Activated effector memory CD4-positive, alpha-beta T cell treated with anti-CD3 and anti-CD28 coated beads, Interleukin-2, amount 50 U/mL, for 16 hours (primary cell): ENCODE results near the gene DSC1.
"Not testable (repeated sequence)": the region's sequence is repeated elsewhere in the genome, so short reads cannot be mapped to it uniquely, and the experiment has no call there.

Experiments
- DNase-seq: peaks from one replicate; pipeline ENCODE4 v3.0.0-alpha.2; 2020

The DSC1 gene

GRCh38 chr18:31171144-31171839 lies 8.6 kb upstream of the DSC1 start:
- DNase-seq: no peak

DNA sequence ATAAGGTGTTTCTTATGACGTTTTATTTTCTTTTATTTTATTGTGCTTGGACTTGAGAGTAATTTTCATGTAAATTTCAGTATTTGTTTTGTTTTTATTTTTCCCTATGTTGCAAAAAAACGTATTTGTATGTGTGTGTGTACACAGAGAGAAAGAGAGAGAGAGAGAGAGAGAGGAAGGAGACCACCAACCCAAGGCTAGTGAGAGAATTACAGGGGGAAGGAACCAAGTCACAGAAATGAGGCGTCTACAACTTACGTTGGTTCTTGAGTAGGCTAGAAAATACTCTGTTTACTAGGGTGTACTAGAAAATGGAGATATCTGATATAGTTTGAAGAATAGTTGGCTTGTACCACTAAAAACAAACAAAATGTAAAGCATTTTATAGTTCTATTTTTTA lies 7.7 kb upstream of the DSC1 start:
- no peak for DNase-seq

DNA sequence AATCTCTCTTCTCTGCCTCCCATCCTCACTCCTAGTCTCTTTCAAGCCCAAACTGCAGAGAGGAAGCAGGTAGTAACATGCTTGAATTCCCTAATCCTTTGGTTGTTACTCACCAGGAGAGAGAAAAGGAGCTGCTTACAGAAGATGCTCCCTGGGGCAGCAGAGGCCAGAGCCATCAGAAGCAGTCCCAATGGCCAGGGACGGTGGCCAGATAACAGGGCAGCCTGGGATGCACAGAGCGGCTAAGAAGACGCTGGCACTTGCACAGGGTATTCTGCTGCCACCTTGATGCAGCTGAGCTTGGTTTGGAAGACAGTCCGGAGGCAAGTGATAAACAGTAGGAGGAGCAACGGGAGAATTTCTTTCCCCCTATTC lies 250 bp downstream of the DSC1 start:
- DNase-seq: no peak

GRCh38 chr18:31161757-31162418 lies 768 bp downstream of the DSC1 start:
- no peak for DNase-seq

DNA sequence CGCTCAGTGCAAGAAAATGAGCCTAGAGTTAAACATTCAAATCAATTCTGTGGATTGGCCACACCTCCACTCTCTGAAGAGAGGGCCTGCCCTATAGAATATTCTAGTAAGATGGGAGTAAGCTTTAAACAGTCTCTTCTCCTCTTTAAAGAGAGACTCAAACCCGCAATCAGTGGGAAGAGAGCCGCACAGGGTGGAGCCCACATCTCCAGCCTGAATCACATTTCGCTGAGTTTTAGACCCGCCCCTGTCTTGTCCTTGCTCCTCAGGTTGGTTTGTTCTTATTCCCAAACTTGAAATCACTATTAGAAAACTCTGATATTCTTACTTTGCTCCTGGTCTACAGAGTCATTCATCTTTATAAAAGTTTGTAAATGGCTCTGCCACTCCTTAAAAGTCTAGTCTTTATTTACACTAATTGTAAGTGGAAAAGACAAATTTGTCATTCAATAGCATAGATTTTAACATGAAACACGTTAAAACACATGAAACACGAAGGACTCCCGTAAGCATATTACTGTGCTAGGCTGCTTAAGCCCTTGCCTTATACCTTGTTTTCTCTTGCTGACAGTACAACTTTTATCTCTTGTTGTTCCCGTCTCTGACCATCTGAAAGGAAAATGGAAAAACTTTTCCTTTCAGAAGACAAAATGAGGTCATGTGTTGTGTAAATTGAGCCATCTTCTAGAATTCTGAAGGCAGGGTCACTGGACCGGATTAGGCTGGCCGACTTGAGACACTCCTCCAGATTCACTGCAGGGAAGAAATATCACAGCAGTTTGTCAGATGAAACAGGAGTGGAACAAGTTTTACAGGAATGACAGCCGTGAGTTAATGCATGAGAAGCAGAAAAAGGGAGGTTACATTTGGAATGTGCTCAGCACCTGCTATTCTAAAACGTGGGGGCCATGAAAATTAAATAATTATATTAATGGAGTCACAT lies 5.6 kb downstream of the DSC1 start:
- DNase-seq: no peak

DNA sequence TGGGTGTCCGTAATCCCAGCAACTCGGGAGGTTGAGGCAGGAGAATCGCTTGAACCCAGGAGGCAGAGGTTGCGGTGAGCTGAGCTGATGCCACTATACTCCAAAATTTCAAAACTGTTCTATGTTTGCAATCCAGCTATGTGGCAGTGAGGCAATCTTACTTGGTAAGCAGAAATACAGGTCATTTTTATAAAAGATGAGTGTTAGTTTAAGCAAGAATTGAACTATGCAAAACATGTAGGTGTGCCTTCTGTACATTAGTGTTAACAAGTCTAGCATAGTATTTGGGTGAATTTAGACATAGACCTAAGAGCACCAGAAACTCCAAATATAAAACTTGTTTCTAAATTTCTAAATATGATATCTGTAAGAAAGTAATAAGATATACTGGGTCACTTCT lies 7.2 kb downstream of the DSC1 start:
- DNase-seq: no peak

DNA sequence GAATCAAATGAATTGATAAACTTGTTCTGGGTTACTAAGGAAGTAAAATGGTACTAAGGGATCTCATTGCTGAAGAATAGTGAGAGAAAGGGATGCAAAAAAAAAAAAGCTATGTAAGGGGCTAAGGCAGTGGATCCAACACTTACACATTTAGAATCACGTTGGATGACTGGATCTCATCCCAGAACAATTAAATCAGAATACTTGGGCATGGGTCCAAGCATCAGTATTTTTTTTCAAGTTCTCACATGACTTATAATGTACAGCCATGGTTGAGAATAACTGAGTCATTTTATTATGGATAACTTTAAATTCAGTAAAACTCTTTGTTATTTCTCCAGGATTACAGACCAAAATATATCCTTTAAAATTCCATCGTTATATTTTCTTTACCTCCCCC lies 8.5 kb downstream of the DSC1 start:
- DNase-seq: no peak

- no peak for DNase-seq
Observed at GRCh38 chr18:31149351-31149750, 13.3 kb downstream of the DSC1 start.

DNA sequence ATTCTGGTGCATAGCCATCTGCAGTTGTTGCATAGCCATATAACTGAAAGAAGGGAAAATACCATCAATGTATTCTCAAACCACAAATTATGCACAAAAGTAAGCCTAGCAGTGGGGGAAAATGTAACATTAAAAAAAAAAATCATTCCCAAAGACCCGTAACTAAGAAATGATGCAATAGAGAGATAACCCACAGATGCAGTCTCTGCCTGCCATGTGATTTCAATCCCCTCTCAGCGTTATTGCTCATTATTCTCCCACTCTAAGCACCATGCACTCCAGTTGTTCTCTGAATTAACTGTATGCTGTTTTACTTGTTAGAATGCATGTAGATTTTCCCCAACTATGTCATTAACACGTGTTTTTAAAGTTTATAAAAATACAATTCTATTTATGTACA lies 14.1 kb downstream of the DSC1 start:
- DNase-seq: no peak

GRCh38 chr18:31146809-31147208 lies 15.8 kb downstream of the DSC1 start:
- no peak for DNase-seq

GRCh38 chr18:31143025-31143424 lies 19.6 kb downstream of the DSC1 start:
- no peak for DNase-seq

GRCh38 chr18:31138709-31139108 lies 23.9 kb downstream of the DSC1 start:
- no peak for DNase-seq

- DNase-seq: no peak
Observed at GRCh38 chr18:31134988-31135529, 27.6 kb downstream of the DSC1 start.

GRCh38 chr18:31129398-31130115 lies 33.1 kb downstream of the DSC1 start:
- DNase-seq: no peak

DNA sequence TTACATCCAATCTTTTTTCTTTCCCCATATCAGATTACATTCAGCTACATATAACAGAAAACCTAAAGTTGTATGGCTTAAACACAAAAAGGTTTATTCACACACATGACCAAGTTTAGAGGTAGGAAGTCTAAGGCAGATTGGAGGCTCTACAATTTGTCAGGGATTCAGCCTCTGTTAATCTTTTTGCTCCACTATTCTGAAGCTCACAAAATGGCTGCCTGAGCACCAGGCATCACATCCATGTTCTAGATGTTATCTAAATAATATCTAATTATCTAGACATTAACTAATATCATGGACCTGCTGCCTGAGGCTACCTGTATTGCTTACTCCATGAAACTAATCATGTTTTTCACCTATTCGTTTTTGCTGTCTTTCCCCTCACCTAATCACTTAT lies 36.8 kb downstream of the DSC1 start:
- DNase-seq: no peak

- not testable (repeated sequence) for DNase-seq
Observed at GRCh38 chr18:31123125-31123524, 39.5 kb downstream of the DSC1 start.

DNA sequence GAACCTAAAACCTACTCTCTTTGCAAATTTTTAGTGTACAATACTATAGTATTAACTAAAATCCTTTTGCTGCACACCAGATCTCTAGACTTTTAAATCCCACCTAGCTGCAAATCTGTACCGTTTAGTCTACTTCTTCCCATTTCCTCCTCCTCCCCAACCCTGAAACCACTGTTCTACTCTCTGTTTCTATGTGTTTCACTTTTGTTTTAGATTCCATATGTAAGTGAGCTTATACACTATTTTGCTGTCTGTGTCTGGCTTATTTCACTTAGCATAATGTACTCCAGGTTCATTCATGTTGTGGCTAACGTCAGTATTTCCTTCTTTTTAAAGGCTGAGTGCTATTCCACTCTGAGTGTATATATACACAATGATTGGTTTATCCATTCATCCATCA lies 42.1 kb downstream of the DSC1 start:
- DNase-seq: no peak

DNA sequence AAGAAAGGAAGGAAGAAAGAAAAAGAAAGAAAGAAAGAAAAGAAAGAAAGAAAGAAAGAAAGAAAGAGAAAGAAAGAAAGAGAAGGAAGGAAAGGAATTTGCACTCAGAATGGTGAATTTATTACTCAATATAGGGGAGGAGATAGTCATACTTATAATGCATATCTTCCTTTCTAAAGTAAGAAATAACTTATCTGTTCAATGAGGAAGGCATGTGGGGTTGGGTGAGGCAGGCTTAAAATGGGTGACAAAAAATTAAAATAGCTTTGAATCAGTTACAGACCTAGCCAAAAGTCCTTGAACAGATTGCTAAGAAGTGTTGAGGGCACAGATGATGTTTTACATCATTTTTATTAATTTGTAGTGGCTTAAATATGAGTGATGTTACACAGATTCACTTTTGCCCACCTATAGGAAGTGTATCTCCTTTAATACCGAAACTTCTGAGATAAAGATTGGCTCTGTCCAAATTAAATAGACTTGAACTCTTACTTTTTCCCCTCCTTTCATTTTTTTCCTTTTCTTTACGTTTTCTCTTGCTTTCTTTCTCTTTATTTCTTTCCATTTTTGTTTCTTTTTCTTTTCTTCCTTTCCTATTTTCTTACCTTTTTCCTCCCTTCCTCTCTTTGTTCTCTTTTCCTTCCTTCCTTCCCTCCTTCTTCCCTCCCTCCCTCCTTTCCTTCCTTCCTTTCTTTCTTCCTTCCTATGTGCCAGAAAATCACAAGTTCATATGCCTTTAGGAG lies 45.6 kb downstream of the DSC1 start:
- no peak for DNase-seq

- DNase-seq: no peak
Observed at GRCh38 chr18:31112804-31113203, 49.9 kb downstream of the DSC1 start.

- no peak for DNase-seq
Observed at GRCh38 chr18:31105733-31106132, 56.9 kb downstream of the DSC1 start.

DNA sequence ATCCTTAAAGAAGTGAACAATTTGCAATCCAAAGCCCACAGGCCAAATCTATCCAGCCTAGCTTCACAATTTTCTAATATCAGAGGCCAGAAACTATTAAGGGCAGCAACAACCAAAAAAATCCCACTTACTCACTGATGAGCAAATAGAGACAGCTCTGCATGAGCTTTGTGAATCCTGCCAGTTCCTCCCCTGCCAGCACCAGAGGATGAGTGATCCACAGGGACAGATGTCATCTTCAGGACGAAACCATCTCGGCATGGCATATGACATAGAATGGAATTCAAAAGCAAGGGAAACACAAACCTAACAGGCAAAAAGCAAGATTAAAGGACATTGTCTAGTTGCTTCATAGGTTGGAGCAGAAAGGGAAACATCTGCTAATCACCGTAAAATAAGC lies 58.2 kb downstream of the DSC1 start:
- DNase-seq: no peak

DNA sequence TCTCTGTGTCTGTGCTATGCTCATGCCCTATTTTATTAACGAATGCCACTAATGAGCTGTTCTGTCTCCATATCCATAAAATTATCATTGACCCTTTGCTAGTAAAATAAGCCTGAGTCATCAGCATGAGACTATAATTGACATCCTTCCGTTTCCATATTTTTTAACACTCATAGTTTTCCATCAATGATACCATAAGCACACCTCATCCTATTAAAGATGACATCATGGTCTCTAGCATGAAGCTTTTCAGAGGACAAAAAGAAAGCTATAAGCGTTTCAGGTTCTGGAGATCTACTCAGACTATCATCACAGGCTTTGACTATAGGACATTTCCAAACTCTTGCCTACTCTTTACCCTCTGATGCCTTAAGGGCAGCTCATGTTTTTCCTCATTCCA lies 59.2 kb downstream of the DSC1 start:
- no peak for DNase-seq
